HEK293T (cell line): ENCODE data around the gene IL10RB.

Experiments used
- BHLHE40 ChIP-seq: fragments of 450-650 bp; IDR thresholded peaks from 2 replicates; pipeline ENCODE4 v1.6.1; 2016; ENCODE audit warnings: mild to moderate bottlenecking, moderate library complexity, borderline replicate concordance
- ELF4 ChIP-seq: fragments of 450-650 bp; IDR thresholded peaks from 2 replicates; pipeline ENCODE4 v1.6.1; 2017; ENCODE audit warnings: antibody characterized with exemption
- FOXK2 ChIP-seq: fragments of 450-650 bp; IDR thresholded peaks from 2 replicates; pipeline ENCODE4 v1.6.1; 2016; ENCODE audit warnings: mild to moderate bottlenecking
- FOXM1 ChIP-seq: fragments of 450-650 bp; IDR thresholded peaks from 2 replicates; pipeline ENCODE4 v1.6.1; 2017; ENCODE audit warnings: mild to moderate bottlenecking, borderline replicate concordance
- SP1 ChIP-seq: fragments of 450-650 bp; IDR thresholded peaks from 2 replicates; pipeline ENCODE4 v1.6.1; 2017
- SUZ12 ChIP-seq: fragments of 450-650 bp; IDR thresholded peaks from 2 replicates; pipeline ENCODE4 v1.6.1; 2016; ENCODE audit warnings: mild to moderate bottlenecking
- TARDBP ChIP-seq: fragments of 450-650 bp; IDR thresholded peaks from 2 replicates; pipeline ENCODE4 v1.6.1; 2016
- ZNF384 ChIP-seq: fragments of 450-650 bp; IDR thresholded peaks from 2 replicates; pipeline ENCODE4 v1.6.1; 2016

- TF ChIP-seq ZNF384 (no peak), TARDBP (no peak), BHLHE40 (no peak), FOXM1 (no peak), SUZ12 (no peak), ELF4 (no peak), FOXK2 (no peak), SP1 (no peak)
These were observed 27.5 kb upstream of the IL10RB start for GRCh38 chr21:33238565-33239255.
